NCI-H1048 (cell line): Measurements from ENCODE around the gene SORCS3.

ENCODE experiments used
- DNase-seq: peaks from one replicate; lab custom pipeline; 2025; lab: John Stamatoyannopoulos, UW

SORCS3 gene

DNA sequence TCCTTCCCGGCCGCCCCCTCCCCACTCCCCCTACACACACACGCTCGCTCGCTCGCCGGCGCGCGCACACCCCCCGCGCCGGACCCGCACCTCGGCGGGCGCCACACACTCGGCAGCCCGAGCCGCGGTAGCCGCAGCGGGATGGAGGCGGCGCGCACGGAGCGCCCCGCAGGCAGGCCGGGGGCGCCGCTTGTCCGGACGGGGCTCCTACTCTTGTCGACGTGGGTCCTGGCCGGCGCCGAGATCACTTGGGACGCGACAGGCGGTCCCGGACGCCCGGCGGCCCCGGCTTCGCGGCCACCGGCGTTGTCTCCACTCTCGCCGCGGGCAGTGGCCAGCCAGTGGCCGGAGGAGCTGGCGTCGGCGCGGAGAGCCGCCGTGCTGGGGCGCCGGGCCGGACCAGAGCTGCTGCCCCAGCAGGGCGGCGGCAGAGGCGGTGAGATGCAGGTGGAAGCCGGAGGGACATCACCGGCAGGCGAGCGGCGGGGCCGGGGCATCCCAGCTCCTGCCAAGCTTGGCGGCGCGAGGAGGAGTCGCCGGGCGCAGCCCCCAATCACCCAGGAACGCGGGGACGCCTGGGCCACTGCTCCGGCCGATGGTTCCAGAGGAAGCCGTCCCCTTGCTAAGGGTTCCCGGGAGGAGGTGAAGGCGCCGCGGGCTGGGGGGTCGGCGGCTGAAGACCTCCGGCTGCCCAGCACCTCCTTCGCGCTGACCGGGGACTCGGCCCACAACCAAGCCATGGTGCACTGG, at the start of gene SORCS3:
SORCS3 (plus strand) TSS at position 104 of the 750 bp plus-strand sequence.
- no peak for DNase-seq

DNA sequence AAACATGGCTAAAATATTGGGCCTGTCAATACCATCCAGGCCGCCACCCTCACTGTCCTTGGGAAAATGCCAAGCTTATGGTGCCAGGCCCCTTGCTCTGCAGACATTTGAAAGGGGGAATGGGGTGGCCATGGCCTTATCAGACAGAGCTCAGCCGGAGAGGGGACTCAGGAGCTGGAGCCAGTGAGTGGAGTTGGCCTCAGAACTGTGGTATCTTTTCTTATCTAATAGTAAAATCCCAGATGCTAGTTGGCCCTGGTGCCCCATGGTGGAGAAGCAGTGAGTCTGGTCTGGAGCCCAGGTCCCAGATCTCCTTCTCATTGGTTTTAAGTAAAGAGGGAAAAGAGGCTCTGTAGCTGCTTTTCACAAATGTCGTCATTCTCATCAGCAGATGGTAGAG, 49.6 kb upstream of the SORCS3 start:
- DNase-seq, result no peak

DNA sequence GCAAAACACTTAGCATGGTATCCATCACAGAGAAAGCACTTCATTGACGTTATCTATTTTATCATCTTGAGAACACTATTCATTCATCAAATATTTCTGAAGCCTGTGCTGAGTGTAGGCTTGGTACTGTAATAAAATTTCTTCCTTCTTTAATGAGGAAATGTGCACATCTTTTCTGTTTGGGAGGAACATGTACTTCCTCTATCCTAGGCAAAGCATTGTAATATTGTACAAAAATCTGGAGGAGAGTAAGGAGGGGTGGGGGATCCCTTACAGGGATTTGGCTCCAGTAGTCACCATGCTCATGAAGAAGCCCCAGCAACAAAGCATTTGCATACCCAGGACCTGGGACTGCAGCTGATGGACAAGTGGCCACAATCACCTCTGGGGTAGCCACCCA, 39.9 kb upstream of the SORCS3 start:
- no peak for DNase-seq

DNA sequence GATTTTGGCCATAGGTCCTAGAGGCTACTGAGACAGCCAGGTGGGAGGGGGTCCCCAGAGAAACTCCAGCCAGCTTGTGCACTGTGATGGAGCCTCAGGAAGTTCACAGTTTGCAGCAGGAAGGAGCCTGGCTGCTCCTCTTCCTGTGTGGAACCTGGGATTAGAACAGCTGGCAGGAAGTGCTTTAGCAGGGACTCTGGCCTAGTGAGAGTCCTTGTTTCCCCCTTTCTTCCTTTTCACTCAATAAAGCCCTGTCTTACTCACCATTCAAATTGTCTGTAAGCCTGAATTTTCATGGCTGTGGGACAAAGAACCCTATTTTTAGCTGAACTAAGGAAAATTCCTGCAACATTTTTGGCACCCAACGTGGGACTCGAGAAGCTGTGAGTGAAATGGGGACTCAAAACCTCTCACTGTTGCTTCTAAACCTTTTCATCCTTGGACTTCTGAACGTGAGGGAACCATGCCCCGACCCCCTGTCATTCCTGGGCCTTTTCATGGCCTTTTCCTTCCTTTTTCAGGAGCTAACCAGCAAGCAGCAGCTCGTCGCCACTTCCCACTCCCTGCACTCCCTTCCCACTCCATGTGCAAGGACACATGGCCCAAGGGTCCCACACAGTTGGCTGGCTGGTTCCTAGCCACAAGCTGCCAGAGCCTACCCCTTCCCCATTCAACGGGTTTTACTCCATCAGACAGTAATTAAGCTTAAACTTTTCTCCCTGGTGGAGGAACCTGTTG, 32.8 kb upstream of the SORCS3 start:
- no peak for DNase-seq

DNA sequence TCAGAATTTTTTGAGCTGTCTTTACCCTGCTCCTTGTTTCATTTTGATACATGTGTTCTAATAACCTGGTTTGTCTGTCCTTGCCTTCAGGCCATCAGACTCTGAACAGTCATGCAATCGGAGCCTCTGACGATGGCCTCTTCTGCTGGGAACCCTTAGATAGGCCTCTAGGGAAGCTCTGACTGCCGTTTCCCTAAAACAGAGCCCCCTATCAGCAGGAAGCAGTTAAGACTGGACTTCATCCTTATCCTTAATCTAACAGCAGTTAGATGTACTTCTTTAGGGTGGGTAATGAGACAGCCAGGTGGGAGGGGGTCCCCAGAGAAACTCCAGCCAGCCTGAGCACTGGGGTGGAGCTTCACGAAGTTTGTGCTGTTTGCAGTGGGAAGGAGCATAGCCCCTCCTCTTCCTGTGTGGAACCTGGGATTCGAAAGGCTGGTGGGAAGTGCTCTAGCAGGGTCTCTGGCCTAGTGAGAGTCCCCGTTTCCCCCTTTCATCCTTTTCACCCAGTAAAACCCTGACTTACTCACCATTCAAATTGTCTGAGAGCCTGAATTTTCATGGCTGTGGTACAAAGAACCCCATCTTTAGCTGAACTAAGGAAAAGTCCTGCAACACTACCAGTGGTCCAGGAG, 28.4 kb upstream of the SORCS3 start:
- DNase-seq, result no peak

DNA sequence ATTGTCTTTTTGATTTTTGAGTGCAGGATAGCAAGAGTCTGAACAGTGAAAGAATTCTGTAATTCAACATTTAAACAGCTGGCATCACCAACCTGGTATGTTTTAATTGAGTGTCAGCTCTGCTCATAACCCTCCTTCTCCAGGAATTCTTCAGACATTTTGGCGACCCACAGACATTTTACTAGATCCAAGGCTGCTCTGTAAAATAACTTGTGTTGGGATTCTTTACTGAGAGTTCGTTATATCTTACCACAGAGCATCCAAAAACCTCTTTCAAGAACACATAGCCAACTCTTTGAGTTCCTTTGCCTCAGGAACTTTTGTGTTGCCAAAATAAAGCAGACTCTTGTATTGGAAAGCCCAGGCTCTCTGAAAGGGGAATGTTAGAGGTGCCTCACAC, 27.7 kb upstream of the SORCS3 start:
- DNase-seq, result no peak

DNA sequence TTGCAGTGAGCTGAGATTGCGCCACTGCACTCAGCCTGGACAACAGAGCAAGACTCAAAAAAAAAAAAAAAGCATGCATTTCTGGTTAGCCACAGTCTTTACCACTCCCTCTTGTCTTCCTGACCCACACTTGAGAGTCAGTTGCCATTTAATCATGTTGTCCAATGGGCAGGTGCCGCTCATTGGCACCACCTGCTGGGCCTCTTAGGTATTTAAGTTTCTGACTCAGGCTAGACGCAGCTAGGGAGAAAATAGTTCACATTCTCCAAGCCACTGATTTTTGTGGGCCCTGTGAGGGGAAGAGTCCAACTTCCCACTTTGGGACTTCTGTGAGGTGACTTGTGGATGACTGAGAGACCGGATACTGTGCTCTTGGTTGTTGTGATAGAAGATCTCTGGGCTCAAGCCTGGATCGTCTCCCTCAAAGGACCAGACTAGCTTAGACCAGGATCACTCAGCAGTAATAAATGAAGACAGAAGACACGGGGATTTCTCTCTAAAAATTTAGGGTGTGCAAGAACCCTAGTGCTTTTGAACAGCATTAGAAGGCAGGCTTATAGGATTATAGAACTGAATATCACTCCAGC, 26.8 kb upstream of the SORCS3 start:
- no peak for DNase-seq

DNA sequence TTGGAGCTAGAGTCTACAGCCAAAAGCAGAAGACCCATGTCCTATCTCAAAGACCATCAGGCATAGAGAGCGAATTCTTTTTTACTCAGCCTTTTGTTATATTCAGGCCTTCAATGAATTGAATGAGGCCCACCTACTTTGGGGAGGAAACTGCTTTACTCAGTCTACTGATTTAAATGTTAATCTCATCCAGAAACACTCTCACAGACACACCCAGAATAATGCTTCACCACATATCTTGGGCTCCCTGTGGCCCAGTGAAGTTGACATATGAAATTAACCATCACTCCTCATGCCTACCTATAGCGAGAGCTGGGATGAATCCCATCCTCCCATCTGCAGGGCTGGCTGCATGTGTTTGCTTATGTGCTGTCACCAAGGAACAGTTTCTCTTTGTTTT, 26.0 kb upstream of the SORCS3 start:
- DNase-seq, result no peak

DNA sequence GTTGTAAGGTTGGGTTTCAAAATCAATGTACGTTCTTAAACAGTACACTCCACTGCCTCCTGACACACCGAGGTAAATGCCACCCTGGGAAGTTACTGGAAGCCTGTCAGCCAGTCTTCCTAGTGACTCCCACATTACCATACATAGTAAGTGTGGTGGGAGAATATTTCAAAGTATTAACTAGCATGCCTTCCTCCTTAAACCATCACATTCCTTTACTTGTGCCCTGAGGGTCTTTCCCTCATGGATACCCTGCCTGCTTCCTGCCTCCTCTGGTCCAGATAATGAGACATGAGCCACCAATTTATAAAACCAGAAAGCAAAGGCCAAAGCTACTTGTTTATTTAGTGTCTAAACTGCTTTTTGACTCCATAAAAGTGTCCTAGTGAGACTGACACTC, 23.3 kb upstream of the SORCS3 start:
- no peak for DNase-seq

DNA sequence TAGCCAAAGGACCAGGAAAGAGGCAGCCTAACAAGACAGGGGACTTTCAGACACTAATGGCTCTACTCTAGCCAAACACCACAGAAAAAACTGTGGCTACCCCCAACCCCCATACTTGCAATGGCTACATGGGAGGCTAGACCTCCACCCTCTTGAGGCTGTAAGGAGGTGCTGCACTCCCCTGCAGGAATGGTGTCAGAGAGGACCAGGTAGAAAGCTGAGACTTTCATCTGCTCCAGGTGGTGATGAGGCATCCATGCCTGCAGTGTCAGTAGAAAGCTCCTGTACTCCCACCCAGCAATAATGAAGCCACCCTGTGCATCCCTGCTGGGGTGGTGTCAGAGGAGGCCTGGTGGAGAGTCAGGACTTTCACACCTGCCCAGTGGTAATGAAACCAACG, 18.9 kb upstream of the SORCS3 start:
- no peak for DNase-seq

DNA sequence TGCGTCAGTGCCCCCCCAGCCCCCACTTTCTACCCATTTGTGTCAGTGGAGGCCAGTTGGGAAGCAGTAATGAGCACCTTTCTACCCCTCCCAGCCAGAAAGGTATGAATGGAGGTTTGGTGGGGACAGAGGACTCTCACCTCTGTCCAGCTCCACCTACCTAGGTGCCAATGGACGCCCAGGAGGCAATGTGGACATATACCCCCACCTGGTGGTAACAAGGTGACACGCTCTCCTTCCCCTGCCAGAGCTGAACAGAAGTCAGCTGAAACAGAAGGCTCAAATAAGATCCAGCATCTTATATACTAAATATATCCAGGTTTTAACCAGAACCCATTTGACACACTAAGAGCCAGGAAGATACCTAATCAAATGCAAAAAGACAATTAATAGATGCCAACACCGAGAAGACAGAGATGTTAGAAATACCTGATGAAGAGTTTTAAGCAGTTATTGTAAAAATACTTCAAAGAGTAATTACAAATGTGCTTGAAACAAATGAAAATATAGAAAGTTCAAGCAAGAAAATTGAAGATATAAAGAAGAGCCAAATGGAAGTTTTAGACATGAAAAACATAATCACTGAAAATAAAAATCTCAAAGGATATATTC, 18.4 kb upstream of the SORCS3 start:
- DNase-seq, result no peak

DNA sequence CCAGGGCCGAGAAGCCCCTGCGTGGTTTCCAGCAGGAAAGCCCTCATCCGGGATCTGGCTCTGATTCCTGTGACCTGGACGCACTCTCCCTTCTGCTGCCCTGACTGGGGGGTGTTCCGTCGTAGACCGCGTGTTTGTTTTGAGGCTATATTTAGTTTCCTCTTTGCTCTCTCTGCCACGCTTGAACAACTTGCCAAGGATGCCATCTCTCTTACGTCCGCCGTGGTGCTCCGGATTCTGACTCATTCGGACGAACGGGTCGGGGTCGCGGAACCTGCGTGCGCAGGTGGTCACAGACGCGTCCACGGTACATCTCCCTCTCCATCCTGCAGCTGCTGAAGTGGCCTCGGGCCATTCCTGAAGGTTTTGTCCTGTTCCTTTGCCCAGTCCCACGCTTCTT, 10.4 kb upstream of the SORCS3 start:
- DNase-seq, result no peak

DNA sequence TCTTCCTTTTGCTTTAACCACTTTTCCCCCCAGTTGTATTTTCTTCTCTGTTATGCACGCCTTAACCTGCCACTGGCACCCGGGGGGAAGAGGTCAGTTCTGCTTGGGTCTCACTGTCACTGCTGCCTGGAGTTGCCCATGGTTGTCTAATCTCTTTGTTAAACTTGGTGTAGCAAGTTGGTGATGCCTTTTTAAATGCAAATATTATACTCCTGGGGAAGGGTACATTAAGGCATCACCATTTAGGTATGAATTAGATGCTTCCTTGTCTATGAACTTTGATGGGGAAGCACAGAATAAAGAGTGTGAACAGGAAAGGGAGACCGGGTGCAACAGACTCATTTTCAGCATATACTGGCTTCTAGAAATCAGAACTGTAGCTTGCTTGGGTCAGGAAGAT, 9.1 kb upstream of the SORCS3 start:
- DNase-seq, result no peak

DNA sequence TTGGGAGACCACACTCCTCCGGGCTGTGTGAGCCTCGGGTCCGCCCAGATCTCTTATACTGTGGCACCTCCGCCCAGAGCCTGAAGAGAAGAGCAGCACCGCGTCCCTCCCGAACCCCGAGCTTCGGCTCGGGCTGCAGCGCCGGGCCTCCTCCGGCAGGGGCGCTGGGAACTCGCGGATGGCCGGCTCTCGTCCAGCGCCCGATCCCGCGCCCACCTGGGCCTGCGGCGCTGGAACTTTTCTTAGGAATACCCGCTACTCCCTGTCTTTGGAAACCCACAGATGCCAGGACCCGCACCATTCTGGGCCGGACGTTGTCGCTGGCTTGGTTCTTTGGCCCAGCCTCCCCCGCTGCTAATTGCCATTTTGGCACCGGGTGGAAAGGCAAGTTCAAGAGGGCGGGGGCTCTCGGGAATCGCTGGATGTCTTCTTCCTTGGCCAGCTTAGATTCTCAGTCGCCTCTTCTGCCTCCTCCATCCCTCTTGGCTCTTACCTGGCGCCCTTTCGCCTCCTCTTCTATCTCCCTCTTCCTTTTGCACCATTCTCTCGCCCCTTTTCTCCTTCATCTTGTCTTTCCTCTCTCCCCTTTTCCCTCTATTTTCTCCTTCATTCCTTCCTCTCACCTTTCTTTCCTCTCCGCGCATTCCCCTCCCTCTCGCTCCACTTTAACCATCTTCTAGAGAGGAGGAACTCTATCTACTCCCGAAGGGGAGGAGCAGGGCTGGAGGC, 2.1 kb upstream of the SORCS3 start:
- no peak for DNase-seq

DNA sequence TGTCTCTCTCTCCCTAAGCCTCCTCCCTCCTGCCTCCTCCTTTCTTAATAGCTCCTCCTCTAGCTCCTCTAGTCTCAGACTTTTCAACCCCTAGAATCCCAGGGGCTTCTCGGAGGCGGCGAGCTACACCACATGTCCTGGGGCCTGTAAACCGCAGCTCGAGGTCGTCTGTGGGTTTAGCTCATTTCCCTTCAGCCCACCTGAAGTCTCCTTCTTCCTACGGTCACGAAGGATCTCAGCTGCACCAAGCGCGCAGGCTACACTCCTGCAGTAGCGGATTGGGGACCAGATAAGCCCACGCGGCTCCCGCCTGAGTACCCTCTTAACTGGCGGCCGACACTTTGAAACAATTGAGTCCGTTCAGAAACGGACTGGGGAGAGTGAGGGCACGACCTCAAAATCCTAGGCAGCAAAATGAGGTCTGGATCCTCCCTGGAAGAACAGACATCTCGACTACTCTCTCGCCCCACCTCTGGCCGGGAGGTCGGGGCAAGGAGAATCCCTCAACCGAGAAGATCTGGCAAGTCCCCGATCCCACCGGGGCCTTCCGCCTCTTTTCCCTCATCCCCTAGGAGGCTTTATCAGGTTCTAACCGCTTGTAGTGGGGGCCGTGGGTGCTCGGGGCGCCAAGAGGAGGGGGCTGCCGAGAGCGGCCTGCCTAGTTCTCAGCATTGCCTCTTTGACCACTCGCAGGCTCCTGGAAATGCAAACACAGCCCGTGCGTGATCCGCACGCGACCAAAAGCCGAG, 1.3 kb upstream of the SORCS3 start:
- no peak for DNase-seq

DNA sequence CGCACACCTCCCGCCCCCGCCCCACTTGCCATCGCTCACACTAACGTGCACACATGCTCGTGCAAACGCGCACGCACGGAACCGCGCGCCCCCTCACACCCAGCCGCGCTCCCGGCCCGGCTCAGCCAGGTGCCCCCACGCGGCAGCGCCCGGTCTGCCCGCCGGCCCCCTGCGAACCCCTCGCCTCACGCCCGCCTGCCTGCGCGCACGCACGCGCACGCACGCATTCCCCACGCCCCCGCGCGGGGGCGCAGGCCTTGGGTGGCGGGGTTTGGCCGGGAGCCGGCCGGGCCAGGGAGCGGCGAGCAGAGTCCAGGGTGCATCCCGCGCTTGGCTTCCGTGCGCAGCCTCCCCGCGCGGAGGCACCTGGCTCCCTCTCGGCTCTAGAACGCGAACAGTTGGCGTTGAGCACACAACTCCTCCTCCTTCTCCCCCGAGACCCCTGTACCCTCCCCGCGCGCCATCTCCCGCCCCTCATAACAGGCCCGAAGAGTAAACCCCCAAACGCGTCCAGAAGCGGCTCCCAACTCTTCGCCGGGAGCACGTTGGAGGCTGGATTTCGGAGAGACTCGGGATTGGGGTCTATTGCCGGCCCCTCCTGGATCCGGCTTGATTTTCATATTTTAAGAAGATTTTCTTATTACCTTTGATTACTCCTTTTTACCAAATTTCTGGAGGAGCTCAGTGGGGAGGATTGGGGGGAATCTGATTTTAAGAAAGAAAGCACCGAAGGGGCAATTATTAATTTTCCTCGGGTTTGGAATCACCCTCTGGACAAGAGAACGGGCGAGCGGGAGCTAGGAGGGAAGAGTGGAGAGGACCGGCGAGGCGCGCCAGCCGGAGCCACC, 527 bp upstream of the SORCS3 start:
- no peak for DNase-seq

DNA sequence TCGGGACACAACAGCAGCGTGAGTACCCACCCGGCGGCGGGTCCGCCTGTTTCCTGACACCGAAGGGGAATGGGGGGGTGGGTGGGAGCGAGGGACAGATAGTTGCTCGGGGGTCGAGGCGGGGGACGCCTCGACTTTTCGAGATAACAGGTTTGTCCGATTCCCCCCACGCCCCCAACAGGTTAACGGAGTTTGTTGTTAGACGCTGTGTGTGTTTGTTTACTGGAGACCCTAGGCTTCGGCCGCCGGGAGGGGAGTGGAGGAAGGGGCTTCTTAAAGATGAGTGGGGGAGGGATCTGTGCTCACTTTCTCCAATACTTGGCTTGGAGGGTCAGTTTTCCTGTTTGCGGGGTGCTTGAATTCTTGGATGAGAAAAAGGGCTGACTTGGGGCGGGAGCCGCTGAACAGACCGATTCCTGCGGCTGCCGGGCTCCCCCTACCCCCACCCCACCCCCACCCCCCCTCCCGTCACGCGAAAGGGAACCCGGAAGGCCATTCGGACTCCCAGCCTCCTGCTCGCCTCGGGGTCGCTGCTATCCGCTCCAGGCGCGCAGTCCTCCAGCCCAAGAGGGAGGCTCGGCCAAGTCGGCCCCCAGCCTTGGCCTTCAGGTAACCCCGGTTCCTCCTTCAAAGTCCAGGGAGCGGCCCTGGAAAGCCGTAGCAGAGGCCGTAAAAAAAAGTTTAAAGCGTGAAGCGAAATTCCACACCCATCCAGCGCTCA, 1.0 kb downstream of the SORCS3 start:
- no peak for DNase-seq

DNA sequence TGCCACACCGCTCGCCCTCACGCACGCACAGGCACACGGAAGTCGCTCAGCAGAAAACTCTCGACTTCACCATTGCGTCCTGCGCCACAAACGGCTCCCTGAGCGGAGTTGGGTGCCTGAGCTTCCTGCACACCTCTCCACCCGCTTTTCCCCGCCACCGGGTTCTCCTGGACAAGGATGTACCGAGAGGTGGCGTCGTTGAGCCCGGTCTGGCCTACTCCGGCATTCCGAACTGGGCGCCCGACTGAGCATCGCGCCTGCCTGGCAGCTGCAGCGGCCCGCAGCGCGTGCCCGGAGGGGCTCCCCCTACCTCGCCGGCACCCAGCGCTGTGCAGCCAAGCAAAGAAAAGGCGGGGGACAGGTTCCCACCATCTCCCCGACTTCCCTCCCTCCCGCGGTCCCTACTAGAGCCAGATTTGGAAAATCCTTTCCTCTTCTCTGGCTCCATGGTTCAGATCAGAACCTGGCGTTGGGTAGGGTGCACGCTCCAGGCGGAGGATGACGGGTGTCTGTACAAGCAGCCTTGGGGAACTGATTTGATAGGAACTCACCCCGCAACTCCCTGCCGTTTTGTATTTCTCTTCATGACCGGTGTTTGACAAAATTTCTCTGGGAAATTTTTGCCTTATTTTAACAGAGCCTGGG, 1.7 kb downstream of the SORCS3 start:
- no peak for DNase-seq

DNA sequence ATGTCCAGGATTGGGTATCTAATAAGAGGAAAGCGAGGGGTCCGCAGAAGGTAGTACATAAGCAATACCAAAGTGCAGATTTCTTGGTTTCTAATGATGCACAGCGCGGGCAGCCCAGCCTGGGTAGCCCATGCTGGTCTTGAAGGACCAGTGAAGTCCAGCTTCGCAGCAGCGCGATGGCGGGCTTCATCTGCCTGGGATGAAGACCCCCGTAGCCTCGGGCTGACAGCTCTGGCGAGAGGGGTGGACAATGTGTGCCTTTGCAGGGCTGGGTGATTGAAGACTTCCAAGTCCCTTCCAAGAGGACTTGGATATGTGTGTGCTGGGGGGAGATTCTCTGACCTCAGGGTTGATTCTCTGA, 2.2 kb downstream of the SORCS3 start:
- DNase-seq, result no peak
